ENCODE data around the gene DHRSX.

DHRSX gene

DNA sequence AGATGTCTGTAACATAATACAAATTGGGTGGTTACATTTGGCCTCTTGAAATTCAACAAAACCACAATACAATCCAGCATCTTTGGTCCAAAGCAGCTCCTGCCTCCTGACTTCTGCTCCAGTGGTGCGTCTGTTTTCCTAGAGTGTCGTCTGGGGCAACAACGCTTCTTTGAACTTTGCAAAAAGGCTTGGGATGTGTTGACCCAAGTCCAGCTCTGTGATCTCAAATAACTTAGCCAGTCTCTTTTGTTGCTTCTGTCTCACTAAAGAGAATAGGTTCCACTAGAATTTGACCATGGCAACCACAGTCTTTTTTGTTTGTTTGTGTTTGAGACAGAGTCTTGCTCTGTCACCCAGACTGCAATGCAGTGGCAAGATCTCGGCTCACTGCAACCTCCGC, 324.0 kb downstream of the DHRSX start:
- Histone ChIP-seq H3K9ac (no peak overlapping the region), H3K36me3 (ENCODE audit: insufficient read depth) (no peaks in the 10 kb centered on the region), H3K27me3 (ENCODE audit: insufficient read depth, low read depth) (no peaks in the 10 kb centered on the region), H3K79me2 (ENCODE audit: insufficient read depth, low read depth) (no peaks in the 10 kb centered on the region), H3K4me1 (ENCODE audit: low read depth, poor library complexity, severe bottlenecking) (no peaks in the 10 kb centered on the region), H3K27ac (no peak overlapping the region), H4K20me1 (ENCODE audit: insufficient read depth) (no peaks in the 10 kb centered on the region), H3K4me2 (no peak overlapping the region), H3K4me3 (IDR thresholded peaks at IDR 0.05; ENCODE audit: insufficient read depth, low read depth, low read length) (no peak overlapping the region), H2AFZ (ENCODE audit: low read depth) (no peak overlapping the region)
- TF ChIP-seq, protein P1, sequence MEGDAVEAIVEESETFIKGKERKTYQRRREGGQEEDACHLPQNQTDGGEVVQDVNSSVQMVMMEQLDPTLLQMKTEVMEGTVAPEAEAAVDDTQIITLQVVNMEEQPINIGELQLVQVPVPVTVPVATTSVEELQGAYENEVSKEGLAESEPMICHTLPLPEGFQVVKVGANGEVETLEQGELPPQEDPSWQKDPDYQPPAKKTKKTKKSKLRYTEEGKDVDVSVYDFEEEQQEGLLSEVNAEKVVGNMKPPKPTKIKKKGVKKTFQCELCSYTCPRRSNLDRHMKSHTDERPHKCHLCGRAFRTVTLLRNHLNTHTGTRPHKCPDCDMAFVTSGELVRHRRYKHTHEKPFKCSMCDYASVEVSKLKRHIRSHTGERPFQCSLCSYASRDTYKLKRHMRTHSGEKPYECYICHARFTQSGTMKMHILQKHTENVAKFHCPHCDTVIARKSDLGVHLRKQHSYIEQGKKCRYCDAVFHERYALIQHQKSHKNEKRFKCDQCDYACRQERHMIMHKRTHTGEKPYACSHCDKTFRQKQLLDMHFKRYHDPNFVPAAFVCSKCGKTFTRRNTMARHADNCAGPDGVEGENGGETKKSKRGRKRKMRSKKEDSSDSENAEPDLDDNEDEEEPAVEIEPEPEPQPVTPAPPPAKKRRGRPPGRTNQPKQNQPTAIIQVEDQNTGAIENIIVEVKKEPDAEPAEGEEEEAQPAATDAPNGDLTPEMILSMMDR (conservative IDR thresholded peaks at IDR 0.05; ENCODE audit: low read depth, low read length), result no peak

DNA sequence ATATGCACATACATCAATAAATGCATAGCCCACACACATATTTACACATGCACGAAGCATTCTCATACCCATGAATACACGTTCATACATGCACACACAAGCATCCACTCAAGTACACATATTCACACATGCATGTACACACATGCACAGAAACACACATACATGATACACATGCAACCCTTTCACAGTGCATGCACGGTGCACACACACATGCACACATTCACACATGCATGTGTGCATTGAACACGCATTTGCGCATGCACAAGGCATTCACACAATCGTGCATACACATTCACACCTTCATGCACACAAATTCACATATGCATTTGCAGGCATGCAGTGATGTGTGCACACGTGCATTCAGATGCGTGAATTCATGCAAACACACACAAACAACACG, 324.5 kb downstream of the DHRSX start:
- Histone ChIP-seq H3K4me3 (IDR thresholded peaks at IDR 0.05; ENCODE audit: insufficient read depth, low read depth, low read length) (no peak overlapping the region), H3K27ac (no peak overlapping the region), H3K79me2 (ENCODE audit: insufficient read depth, low read depth) (no peaks in the 10 kb centered on the region), H3K4me2 (no peak overlapping the region), H3K4me1 (ENCODE audit: low read depth, poor library complexity, severe bottlenecking) (no peaks in the 10 kb centered on the region), H3K36me3 (ENCODE audit: insufficient read depth) (no peaks in the 10 kb centered on the region), H3K27me3 (ENCODE audit: insufficient read depth, low read depth) (no peaks in the 10 kb centered on the region), H2AFZ (ENCODE audit: low read depth) (no peak overlapping the region), H4K20me1 (ENCODE audit: insufficient read depth) (no peaks in the 10 kb centered on the region), H3K9ac (no peak overlapping the region)
- TF ChIP-seq, protein P1 (conservative IDR thresholded peaks at IDR 0.05; ENCODE audit: low read depth, low read length), result no peak

DNA sequence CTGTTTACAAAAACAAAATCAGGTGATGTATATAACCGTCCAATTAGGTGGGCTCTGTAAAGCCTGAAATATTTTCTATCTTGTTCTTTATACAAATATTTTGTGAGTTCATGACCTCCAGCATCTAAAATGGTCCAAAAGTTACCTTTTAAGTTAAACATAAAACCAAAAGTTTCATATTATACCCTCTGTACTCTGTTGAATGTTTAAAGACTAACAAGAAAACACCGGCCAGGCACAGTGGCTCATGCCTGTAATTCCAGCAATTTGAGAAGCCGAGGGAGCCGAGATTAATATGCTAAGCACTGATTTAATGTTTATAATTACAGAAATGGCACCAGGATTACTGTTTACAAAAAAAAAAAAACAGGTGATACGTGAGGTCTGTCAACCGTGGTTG, 328.4 kb downstream of the DHRSX start:
- H2AFZ ChIP-seq (ENCODE audit: low read depth), result no peak overlapping the region
- no peak overlapping the region for H3K27ac ChIP-seq
- no peaks in the 10 kb centered on the region for H3K36me3 ChIP-seq (ENCODE audit: insufficient read depth)
- no peak overlapping the region for H3K9ac ChIP-seq
- H3K79me2 ChIP-seq (ENCODE audit: insufficient read depth, low read depth), result no peaks in the 10 kb centered on the region
- no peaks in the 10 kb centered on the region for H3K27me3 ChIP-seq (ENCODE audit: insufficient read depth, low read depth)
- no peak overlapping the region for H3K4me3 ChIP-seq (IDR thresholded peaks at IDR 0.05; ENCODE audit: insufficient read depth, low read depth, low read length)
- no peaks in the 10 kb centered on the region for H4K20me1 ChIP-seq (ENCODE audit: insufficient read depth)
- TF ChIP-seq, protein P1 (conservative IDR thresholded peaks at IDR 0.05; ENCODE audit: low read depth, low read length), result no peak
- no peaks in the 10 kb centered on the region for H3K4me1 ChIP-seq (ENCODE audit: low read depth, poor library complexity, severe bottlenecking)
- no peak overlapping the region for H3K4me2 ChIP-seq
